Measurements from ENCODE around the gene SELPLG.

Gene SELPLG

DNA sequence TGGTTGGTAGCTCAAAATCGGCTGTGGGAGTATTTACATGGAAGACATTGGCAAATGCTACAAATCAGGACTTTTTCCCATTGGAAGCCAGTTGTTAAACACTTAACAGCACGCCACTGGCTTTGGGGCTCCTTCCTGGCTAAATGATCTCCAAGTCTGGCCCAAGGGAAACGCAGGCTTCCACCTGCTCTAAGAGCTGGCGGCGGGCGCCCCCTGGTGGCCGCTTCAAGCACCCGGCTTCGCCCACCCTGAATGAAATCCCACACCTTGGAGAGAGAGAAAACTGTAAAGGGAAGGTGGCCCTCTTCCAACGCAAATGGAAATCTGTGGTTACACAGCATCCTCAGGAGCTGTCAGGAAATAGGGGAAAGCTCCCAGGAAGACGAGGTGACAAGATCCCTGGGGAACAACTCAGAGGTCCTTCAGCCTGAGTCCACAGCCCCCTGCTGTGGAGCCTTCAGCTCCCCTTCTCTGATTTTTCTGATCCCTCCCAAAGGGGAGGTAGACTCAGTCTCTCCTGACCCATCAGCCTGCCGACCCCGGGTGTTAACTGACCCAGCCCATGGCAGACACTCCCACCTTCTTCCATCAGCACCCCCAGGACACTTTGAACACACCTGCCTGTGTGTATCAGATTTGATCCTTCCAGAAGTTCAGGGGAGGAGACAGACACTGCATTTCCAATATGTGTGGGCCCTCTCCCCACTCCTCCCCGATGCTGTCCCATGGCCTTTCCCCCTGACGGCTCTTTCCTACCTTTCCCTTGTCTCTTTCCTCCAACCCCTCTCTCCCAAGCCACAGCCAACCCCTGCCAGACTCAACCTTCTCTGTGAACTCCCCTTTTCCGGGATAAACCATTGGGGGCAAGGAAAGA, 15.4 kb downstream of the SELPLG start:
- DNase-seq: peak; percentile 70

DNA sequence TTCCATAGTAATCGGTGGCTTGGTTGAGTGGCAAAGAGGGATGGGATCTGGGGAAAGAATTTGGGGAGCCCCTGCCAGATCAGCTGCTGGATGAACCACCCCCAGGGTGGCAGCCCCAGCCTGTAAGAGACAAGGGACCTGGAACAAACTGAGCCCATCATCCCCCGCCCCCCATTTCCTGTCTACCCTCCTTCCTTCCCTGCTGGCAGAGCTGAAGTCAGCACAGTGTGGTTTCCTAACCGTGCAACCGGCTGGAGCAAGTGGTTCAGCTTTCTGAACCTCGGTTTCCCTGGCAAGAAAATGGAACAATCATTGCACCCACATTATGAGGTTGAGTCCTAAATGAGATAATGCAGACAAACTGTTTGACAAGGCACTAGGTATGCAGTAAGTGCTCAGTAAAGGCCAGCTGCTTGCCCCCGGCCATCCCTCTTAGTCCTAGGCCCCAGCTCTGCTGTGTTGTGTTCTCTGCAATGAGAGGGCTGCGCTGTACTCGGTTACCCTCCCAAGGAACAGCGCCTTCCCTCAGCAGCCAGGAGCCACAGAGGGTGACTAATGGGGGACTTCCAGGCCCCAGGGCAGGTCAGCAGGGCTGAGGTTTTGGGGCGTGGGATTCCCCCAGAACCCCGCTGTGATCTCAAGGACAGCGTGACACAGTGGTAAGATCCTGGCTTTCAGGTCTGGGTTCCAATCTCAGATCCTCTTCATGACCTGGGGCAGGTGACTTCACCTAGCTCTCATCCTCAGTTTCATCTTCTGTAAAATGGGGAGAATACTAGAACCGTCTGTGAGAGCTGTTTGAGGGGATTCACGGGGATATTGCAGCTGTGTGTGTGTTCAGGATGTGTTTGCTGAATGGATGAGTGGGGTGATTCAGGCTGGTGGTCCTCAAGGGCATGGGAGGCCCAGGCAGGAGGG, 16.5 kb downstream of the SELPLG start:
- DNase-seq: peak; percentile 82

DNA sequence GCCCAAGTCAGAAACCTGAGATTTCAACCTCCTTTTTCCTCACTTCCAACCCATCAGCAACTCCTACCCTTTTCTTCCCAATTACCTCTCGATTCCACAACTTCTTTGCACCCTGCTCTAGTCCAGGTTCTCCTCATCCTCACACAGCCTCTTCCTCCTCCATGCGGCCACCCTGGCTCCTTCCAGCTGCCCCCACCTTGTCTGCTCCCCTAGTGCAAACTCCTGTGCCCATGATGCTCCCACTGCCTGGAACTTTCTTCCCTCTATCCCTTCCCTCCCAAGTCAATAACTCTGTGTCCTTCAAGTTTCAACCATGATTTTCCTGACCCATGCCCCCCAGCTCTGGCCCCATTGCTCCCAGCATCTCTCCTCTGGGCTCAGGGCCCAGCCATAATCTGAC, 17.3 kb downstream of the SELPLG start:
- no peak for DNase-seq

DNA sequence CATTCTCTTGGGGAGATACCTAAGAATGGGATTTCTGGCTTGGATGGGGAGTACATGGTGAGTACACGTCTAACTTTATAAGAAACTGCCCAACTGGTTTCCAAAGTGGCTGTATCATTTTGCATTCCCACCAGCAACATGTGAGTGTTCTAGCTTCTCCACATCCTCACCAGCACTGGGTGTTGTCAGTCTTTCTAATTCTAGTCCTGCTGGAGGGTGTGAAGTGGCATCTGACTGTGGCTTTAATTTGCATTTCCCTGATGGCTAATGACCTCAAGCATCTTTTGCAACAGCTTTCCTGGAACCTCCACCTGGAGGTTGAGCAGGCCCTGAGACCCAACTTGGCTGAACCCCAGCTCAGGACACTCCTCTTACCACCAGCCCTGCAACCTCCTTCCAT, 17.8 kb downstream of the SELPLG start:
- DNase-seq: no peak

DNA sequence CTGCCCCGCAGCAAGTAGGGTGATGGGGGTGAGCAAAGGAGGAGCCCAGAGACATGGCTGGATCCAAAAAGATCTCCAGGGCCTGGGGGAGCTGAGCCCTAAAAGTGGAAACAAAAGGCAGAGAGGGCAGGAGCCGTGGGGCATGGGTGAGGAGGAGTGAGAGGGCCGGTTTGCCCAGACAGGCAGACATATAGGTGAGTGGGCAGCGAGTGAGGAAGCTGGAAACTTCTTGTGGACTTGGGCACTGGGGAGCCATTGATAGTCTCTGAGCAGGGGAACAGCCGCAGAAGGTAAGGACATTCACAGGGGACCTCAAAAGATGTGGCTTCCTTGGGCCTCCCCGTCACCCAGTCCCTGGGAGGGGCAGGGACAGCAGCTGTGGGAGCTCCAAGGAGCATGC, 19.1 kb downstream of the SELPLG start:
- DNase-seq: no peak

DNA sequence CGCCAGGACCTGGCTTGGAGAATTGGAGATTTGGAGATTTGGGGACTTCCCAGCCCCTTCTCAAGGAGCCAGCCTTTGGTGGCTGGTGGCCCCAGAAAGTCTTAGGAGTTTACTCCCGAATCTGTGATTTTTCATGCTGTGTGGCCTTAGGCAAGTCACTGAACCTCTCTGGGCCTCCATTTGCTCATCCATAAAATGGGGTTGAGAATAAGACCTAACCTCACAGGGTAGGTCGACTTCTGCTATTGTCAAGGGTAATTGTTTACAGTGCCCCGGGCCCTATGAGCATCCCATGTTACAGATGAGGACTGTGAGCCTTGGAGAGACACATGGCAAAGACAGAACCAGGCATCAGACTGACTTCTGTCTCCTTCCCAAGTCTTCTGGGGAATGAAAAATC, 19.7 kb downstream of the SELPLG start:
- DNase-seq: no peak

DNA sequence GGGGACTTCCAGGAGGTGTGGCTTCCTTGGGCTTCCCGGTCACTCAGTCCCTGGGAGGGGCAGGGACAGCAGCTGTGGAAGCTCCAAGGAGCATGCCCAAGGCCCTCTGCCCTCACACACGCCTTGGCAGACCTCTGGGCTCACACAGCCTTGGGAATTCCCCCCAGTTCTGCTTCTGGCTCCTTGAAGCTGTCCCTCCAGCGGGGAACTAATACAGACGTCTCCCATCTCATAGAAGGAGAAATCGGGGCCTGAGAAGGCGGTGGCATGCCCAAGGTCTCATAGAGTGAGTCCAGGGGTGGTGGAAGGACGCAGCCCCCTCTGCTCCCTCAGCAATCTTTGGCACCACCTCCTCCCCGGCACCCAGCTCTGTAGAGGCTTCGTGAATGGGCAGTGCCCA, 20.1 kb downstream of the SELPLG start:
- no peak for DNase-seq

DNA sequence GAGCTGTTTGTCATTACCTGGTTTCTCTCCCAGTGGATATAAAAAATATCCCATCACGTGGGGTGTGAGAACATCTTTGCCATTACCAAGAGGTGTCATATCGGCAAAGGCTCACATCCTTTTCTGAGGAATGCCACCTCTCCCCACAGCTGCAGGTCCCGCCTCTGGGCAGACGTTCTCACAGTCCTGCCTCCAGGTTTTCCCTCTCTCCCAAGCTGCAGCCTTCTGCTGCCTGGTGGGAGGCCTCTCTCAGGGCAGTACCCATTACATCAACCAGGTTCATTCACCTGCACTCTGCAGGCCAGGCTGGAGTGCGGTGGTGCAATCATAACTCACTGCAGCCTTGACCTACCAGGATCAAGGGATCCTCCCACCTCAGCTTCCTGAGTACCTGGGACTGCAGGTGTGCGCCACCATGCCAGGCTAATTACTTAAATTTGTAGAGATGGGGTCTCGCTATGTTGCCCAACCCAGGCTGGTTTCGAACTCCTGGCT, 20.9 kb downstream of the SELPLG start:
- DNase-seq: no peak

DNA sequence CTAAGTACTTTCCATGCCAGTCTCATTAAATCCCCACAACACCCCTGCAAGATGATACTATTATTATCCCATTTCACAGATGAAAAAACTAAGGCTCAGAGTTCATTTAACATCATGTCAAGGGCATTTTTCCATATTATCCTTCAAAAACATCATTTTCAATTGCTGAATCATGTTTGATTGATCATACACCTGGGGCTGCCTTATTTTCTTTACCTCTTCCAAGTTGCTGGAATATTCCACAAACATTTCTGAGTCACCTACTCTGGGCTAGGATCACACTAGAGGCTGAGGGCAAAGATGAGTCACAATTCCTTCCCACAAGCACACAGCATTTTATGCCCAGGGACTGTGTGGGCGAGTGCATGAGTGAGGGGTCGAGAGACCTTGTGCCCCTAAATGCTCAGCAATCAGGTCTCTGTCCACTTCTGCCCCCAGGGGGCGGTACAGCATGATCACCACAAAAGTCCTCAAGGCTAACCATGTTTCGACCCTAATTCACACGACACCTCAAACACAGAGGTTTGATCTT, 21.7 kb downstream of the SELPLG start:
- peak; percentile 40 for DNase-seq

DNA sequence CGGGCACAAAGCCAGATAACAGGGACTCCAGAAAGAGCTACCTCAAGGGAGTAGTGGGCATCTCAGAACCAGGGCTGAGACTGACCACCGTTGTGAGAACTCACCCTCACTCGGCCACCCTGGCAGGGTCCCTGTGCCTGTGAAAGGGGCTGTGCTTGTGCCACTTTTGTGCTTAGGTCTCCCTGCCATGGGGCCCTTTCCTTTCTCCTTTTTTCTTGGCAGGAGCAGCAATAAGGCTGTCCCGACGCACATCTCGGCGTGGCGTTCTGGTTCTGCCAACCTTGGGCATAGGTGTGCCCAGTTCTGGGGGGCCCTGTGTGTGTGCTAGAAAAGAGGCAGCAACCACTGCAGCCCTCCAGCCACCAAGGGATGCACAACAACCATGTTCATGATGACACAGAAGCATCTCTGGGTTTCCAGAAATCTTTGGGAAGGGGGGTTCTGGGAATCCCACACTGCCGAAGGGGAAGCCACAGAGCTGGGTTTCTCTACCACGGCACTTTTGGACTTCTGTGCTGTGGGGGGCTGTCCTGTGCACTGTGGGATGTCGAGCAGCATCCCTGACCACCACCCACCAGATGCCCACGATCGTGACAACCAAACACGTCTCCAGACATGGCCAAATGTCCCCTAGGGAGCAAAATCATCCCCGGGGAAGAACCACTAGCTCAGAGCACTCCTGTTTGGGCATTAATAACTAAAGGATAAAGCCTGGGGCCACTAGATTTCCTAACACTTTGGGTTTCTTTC, 22.7 kb downstream of the SELPLG start:
- no peak for DNase-seq

DNA sequence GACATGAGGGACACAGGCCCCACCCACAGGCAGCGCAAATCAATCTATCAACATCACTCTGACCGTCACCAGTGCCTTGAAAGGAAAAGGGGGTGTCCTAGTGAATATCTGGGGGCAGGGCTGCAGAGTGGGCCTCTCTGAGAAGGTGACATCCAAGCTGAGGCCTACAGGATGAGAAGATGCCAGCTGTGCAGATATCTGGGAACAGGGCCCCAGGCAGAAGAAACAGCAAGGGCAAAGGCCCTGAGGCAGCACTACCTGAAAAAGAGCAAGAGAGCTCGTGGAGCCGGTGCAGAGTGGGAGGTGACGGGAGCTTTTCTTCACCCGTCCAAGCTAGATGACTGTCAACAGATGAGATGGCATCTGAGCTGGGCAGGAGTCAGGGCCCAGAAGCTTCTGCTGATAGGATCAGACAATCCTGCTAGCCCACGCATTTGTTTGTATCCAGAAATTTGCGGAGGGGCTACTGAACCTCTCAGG, 23.3 kb downstream of the SELPLG start:
- no peak for DNase-seq

DNA sequence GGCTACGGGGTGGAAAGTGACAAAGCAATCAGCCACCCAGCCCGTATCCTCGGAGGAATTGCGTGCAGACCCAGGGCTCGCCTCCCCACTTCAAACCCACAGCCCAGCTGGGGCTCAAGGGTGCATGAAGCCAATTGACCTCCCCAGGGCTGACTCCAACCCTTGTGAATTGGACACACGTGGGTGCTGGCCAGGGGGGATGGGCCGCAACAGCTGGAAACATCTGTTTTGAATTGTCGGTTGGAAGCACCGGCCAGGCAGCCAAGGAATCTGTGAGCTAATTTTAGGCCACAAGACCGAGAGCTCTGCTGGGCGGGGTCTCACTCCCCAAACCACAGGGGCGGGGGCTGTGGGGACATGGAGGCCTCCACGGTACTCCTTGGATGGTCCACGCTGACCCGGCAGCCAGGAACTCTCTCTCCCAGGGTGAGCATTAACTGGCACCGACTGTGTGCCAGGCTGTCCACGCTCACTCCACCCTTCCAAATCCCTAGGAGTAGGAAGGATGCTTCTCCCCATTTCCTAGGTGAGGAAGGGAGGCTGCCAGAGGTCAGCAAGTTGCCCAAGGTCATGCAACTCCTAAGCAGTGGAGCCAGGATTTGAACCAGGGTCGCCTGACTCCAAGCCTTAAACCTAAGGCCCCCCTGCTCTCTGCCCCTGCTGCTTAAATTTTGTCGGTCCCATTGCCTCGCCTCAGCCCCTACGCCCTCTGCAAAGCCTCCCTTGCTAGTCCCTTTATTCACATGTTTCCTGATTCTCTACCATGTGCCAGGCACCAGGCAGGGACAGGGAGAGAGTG, 24.0 kb downstream of the SELPLG start:
- DNase-seq: no peak

DNA sequence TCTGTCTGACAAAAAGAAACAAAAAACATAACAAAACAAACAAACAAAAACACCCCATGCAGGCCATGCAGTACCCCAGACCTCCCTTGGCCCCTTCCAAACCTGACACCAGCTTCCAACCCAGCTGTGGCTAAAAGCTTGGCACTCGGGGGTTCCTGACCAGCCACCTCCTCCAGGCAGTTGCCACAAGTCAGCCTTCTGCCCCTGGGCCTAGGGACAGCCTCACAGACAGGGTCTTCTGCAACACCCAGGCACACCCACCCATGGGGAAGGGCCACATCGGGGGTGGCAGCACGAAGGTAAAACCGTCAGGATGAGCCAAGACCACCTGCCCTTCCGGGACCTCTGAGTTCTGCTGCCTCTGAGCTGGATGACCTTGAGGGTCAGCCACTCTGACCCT, 25.1 kb downstream of the SELPLG start:
- no peak for DNase-seq

DNA sequence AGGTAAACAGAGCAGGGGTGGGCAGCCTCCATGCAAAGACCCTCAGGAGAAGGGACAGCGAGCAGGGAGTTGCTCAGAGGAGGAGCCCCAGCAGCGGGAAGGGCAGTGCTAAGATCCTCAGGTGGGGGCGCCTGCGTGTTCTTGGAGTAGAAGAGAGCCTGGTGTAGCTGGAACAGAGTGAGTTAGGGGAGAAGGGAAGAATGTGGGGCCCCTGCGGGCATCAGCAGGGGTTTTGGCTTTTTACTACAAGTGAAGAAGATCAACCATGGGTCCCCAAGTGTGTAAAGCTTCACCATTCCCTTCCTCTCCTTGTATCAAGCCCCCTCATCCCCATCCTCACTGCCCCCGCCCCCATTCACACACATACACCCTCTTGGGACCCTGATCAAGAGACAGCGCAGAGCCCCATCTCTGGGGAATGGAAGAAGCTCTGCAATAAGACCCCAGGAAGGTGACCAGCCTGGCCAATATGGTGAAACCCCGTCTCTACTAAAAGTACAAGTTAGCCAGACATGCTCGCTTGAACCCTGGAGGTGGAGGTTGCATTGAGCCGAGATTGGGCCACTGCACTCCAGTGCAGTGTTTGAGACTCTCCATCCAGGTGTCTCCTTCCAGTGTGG, 25.6 kb downstream of the SELPLG start:
- DNase-seq: no peak

DNA sequence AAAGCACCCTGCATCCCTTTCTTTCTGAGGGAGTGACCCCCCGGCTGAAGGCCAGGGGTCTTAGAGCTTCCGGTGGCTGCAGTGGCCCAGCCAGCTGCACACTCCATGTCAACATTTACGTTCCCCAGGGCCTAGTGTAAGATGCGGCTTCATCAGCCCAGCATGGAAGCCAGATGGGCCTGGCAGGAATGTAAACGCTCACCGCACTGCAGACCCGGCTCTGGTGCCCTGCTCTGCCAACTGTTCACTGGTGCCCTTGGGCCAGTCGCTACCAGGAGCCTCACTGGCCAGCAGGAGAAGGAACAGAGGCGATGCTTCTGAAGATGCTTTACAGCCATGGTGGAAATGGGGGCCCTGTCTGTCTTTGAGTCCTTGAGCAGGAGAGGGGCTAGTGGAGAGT, 27.2 kb downstream of the SELPLG start:
- DNase-seq: no peak

DNA sequence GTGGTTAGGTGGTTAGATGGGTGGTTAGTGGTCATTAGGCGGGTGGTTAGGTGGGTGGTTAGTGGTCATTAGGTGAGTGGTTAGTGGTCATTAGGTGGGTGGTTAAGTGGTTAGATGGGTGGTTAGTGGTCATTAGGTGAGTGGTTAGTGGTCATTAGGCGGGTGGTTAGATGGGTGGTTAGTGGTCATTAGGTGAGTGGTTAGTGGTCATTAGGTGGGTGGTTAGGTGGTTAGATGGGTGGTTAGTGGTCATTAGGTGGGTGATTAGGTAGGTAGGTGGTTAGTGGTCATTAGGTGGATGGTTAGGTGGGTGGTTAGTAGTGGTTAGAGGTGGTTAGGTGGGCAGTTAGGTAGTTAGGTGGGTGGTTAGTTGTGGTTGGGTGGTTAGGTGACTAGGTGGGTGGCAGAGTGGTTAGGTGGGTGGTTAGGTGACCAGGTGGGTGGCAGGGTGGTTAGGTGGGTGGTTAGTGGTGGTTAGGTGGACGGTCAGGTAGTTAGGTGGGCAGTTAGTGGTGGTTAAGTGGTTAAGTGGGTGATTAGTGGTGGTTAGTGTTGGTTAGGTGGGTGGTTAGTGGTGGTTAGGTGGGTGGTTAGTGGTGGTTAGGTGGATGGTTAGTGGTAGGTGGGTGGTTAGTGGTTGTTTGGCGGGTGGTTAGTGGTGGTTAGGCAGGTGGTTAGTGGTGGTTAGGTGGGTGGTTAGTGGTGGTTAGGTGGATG, 27.8 kb downstream of the SELPLG start:
- DNase-seq: no peak

DNA sequence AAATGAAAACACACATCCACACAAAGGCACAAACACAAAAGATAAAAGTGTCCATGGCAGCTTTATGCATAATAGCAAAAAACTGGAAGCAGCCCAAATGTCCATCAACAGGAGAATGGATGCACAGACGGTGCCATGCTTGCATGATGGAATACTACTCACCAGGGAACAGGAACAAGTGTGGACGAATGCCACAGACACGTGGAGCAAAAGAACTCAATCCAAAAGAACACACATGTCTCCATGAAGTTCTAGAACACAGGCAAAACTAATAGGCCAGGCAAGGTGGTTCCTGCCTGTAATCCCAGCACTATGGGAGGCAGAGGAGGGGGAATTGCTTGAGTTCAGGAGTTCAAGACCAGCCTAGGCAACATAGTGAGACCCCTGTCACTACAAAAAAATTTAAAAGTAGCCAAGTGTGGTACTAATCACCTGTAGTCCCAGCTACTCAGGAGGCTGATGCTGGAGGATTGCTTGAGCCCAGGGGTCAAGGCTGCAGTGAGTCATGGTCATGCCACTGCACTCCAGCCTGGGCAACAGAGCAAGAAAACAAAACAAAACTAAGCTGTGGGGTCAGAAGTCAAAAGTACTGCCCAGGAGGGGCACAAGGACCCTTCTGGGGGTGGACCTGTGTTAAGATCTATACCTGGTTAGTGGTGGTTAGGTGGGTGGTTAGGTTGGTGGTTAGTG, 28.5 kb downstream of the SELPLG start:
- no peak for DNase-seq

DNA sequence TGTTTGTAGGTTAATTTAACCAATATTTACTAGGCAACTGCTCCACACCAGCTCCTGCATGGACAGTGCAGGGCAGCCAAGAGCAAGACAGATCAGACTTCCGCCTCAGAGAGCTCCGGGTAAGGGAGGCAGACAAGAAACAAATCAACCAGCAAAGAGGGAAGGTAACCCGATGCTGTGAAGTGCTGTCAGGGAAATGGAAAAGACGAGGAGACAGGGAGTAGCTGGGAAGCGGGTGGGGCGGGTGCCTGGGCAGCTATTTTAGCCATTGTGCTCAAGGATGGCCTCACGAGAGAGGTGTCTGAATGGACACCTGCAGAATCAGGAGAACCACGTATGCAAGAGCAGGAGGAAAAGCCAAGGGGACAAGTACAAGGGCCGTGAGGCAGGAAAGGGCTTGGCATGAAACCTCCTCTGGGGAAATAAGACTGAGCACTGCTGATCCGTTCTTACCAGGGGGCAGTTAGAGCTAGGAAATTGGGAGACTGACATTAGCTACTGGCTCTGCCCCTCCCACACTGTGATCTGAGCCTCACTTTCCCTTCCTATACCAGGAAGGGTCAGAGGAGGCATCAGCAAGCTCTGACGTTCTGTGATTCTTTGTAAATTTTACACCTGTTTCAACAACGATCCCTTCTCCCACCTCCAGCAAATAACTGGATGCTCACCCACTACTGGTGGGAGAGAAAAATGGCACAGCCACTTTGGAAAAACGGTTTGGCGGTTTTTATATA, 29.3 kb downstream of the SELPLG start:
- DNase-seq: no peak

DNA sequence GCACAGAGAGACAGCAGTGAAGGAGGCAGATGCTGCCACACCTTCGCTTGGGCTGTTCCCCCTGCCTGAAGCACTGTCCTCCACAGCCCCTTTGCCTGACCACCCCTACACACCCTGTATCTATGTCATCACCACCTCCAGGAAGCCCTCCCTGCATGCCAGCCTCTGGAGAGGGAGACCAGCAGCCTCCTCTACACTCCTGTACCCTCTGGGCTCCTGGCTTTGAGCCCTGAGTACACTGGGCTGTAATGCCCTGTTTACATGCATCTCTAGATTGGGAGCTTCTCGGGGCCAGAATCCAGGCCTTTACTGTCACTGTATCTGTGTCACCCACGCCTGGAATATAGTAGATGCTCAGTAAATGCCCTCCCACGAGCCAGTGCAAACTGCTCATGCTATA, 30.0 kb downstream of the SELPLG start:
- DNase-seq: no peak
